ENCODE results near the gene FMN2.

DNA sequence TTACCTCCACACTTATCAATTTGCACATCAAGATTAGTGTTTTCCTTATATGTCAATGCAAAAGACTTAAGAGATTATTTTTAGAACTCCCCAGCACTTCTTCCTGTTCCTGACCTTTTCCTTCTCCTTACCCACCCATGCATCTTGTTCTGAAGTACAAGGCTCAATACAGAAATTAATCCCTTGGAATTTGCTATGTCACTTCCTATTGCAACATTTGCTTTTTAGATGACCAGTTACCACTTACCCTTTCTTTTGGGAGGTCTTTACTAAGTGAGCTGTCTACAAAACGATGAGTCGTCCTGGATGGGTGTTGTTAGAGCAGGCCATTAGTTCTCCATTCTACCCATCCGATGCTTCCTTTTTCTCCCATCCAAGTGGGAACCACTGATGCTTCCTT lies 221.2 kb downstream of the FMN2 start:
- TF ChIP-seq POLR2AphosphoS5 (IDR thresholded peaks at IDR 0.05; ENCODE audit: low read depth, low read length), result no peak
- no peak for TF ChIP-seq POLR2A (IDR thresholded peaks at IDR 0.05; ENCODE audit: low read depth, low read length)
- no peak for TF ChIP-seq TAF1 (IDR thresholded peaks at IDR 0.05; ENCODE audit: low read depth, low read length)
- TF ChIP-seq PAX5 (IDR thresholded peaks at IDR 0.05; ENCODE audit: insufficient read depth, low read length, severe bottlenecking), result no peak

Data from GM12891 (cell line).